ENCODE measurements around the gene PARK7. TPM values are rescaled to one million over a fixed set of nuclear protein-coding genes. Genes with fewer than 3 reads are reported as not detected.

Gene PARK7
- total RNA-seq, 1 donor from 2014 or later, result 187 TPM

GRCh38 chr1:8013399-8013798, 51.9 kb downstream of the PARK7 start:
- H3K27ac ChIP-seq, result no peak overlapping the region
- intact Hi-C loops (cut with DNase I), result no loop called here
- no peaks in the 10 kb centered on the region for H3K9me3 ChIP-seq
- peaks cover 59% of the 10 kb centered on the region for H3K36me3 ChIP-seq
- H3K4me3 ChIP-seq, result no peak overlapping the region
- no peak for ATAC-seq
- TF ChIP-seq CTCF (IDR thresholded peaks at IDR 0.05), result no peak
- DNase-seq, result no peak
- no peaks in the 10 kb centered on the region for H3K27me3 ChIP-seq (ENCODE audit: low read depth)
- peaks cover 53% of the 10 kb centered on the region for H3K4me1 ChIP-seq

DNA sequence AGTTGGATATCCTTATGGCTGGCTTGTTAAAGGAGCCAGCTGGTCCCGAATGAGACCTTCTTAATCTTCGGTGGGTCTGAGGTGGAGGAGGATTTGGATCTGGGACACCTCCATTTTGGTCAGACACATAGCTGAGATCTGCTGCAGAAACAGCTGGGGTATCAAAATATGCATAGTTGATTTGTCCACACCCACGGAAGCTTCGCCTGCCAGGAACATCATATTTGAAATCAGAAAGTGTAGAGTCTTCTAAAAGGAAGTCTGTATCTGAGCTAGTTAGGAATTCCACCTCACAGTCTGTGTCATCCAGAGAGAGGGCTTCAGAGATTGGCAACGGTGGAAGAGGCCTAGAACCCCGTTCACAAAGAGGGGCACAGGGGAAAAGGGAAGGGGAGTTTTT, 52.3 kb downstream of the PARK7 start:
- no peak for TF ChIP-seq CTCF (IDR thresholded peaks at IDR 0.05)
- H3K4me3 ChIP-seq, result no peak overlapping the region
- H3K27ac ChIP-seq, result no peak overlapping the region
- ATAC-seq (no peak), DNase-seq (no peak)
- peaks cover 57% of the 10 kb centered on the region for H3K4me1 ChIP-seq
- H3K36me3 ChIP-seq, result peaks cover 59% of the 10 kb centered on the region
- H3K9me3 ChIP-seq, result no peaks in the 10 kb centered on the region
- H3K27me3 ChIP-seq (ENCODE audit: low read depth), result no peaks in the 10 kb centered on the region
- intact Hi-C loops (cut with DNase I), result no loop called here

GRCh38 chr1:8014381-8014988, 53.0 kb downstream of the PARK7 start:
- intact Hi-C loops (cut with DNase I), result no loop called here
- H3K4me3 ChIP-seq, result no peak overlapping the region
- no peak for TF ChIP-seq CTCF (IDR thresholded peaks at IDR 0.05)
- H3K27ac ChIP-seq, result peak overlapping the region; percentile 59
- H3K36me3 ChIP-seq, result peaks cover 52% of the 10 kb centered on the region
- H3K9me3 ChIP-seq, result no peaks in the 10 kb centered on the region
- ATAC-seq, result no peak
- no peaks in the 10 kb centered on the region for H3K27me3 ChIP-seq (ENCODE audit: low read depth)
- peaks cover 63% of the 10 kb centered on the region for H3K4me1 ChIP-seq
- DNase-seq, result no peak

GRCh38 chr1:8015036-8015808, 53.7 kb downstream of the PARK7 start:
- H3K4me3 ChIP-seq, result peak overlapping the region; percentile 15

GRCh38 chr1:8015809-8016165, 54.3 kb downstream of the PARK7 start:
- Histone ChIP-seq H3K4me1 (peaks cover 76% of the 10 kb centered on the region), H3K9me3 (no peaks in the 10 kb centered on the region), H3K27me3 (ENCODE audit: low read depth) (no peaks in the 10 kb centered on the region), H3K27ac (peak overlapping the region; percentile 59), H3K4me3 (no peak overlapping the region), H3K36me3 (peaks cover 42% of the 10 kb centered on the region)
- intact Hi-C loops (cut with DNase I), result no loop called here
- no peak for TF ChIP-seq CTCF (IDR thresholded peaks at IDR 0.05)
- ATAC-seq (no peak), DNase-seq (no peak)

More at GRCh38 chr1:8015036-8015808, 53.7 kb downstream of the PARK7 start:
- intact Hi-C loops (cut with DNase I), result no loop called here
- no peak for DNase-seq
- peak; percentile 61 to 78 for ATAC-seq
- Histone ChIP-seq H3K27me3 (ENCODE audit: low read depth) (no peaks in the 10 kb centered on the region), H3K4me1 (peaks cover 70% of the 10 kb centered on the region), H3K36me3 (peaks cover 45% of the 10 kb centered on the region), H3K9me3 (no peaks in the 10 kb centered on the region), H3K27ac (peak overlapping the region; percentile 59)
- TF ChIP-seq CTCF (IDR thresholded peaks at IDR 0.05), result peak; percentile 68

Measured in lower lobe of right lung (tissue), 2 donors.